ENCODE data around the gene INVS. TPM values are rescaled to one million over a fixed set of nuclear protein-coding genes. Genes with fewer than 3 reads are reported as not detected.

Gene INVS, protein sequence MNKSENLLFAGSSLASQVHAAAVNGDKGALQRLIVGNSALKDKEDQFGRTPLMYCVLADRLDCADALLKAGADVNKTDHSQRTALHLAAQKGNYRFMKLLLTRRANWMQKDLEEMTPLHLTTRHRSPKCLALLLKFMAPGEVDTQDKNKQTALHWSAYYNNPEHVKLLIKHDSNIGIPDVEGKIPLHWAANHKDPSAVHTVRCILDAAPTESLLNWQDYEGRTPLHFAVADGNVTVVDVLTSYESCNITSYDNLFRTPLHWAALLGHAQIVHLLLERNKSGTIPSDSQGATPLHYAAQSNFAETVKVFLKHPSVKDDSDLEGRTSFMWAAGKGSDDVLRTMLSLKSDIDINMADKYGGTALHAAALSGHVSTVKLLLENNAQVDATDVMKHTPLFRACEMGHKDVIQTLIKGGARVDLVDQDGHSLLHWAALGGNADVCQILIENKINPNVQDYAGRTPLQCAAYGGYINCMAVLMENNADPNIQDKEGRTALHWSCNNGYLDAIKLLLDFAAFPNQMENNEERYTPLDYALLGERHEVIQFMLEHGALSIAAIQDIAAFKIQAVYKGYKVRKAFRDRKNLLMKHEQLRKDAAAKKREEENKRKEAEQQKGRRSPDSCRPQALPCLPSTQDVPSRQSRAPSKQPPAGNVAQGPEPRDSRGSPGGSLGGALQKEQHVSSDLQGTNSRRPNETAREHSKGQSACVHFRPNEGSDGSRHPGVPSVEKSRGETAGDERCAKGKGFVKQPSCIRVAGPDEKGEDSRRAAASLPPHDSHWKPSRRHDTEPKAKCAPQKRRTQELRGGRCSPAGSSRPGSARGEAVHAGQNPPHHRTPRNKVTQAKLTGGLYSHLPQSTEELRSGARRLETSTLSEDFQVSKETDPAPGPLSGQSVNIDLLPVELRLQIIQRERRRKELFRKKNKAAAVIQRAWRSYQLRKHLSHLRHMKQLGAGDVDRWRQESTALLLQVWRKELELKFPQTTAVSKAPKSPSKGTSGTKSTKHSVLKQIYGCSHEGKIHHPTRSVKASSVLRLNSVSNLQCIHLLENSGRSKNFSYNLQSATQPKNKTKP
- total RNA-seq = 15.0 and 21.0 TPM in 2 replicates

DNA sequence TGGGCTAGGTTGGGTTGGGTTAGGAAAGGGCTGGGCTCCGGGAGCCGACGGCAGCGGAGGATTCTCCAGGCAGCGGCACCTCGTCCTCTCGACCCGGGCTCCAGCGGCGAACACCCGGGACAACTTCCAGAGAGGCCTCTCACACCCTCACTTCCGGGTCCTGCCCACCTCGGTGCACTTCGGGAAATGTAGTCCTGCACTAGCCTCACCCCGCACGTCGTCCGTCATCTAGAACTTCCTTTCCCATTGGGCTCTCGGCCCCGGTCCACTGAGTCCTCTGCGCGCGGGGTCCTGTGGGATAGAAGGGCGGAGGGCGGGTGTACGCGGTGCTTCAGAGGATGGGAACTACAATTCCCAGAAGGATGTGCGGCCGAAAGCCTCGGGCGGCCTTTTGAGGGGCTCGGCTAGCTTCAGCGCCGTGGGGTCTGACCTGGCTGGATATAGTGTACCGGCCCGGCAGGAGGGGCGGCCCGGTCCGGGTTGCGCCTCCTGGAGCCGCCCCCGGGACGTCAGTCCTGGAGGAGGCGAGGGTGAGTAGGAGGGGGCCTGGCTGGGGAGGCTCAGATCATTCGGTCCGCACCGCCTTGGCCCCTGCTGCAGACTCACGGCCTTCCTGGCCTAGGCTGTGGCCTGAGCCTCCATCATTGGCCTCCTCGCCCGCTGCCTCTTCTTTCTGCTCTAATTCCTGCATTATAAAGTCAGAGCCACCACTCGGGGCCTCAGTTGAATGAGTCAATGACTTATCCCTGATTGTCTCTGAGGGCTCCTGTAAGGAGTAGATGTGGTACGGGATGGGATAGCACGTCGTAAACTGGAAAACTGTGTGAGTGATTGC, at the start of gene INVS, which contains the start of gene ERP44:
Gene INVS (plus strand): TSS at position 357 of the 835 bp plus-strand sequence. CDS start 5,279 bp downstream, outside the sequence.
Gene ERP44 (minus strand): TSS at position 114 of the 835 bp plus-strand sequence. CDS start 160 bp downstream, outside the sequence.

Other genes with a start within 250 kb of the INVS start
- gene STX17, start 192.6 kb upstream of the INVS start, total RNA-seq = 10.7 and 25.9 TPM in 2 replicates
- 14.0 and 14.4 TPM in 2 replicates for gene ERP44, start 243 bp upstream of the INVS start, total RNA-seq